ENCODE results near the gene PIAS3.

The PIAS3 gene

GRCh38 chr1:145849356-145850160 is 9.3 kb downstream of the PIAS3 start:
- ChIA-PET POLR2A (interaction anchor here (1.0 to 9.0 kb wide), 4 partner anchors 8 to 109 kb away, joined by 3 to 127 read pairs (median 3); partner anchors contain the start of genes LIX1L, PIAS3, POLR3C and RNF115), CTCF (interaction anchor here (0.6 to 8.6 kb wide), 10 partner anchors 10 to 162 kb away, joined by 3 to 190 read pairs (median 7); partner anchors contain the start of genes LIX1L and PIAS3)
- no peak overlapping the region for H3K27ac ChIP-seq (ENCODE audit: extremely low read depth, low read depth, low read length)
- H3K4me3 ChIP-seq (ENCODE audit: low read depth, low read length) = no peak overlapping the region
- no peaks in the 10 kb centered on the region for H3K9me3 ChIP-seq (ENCODE audit: control insufficient read depth, insufficient read depth, low read depth, low read length)
- peaks cover 24 to 70% of the 10 kb centered on the region in 2 experiments; a peak in 2 of 3 replicates for H3K36me3 ChIP-seq (ENCODE audit: control insufficient read depth in 2 of 2, insufficient read depth in 1 of 2, low read length in 2 of 2)
- TF ChIP-seq ZNF23 (tag by site-specific recombination; IDR thresholded peaks at IDR 0.05; ENCODE audit: borderline replicate concordance) (no peak), GLIS2 (tag by site-specific recombination; IDR thresholded peaks at IDR 0.05) (peak; percentile 53; the same call in 1 of the 2 replicates), CTCF (tag by site-specific recombination; IDR thresholded peaks at IDR 0.05) (peak; percentile 39; the same call in 1 of the 2 replicates), ZFHX2 (tag by site-specific recombination; conservative IDR thresholded peaks at IDR 0.05) (no peak), ZNF624 (tag by site-specific recombination; IDR thresholded peaks at IDR 0.05) (no peak), ZNF664 (tag by site-specific recombination; IDR thresholded peaks at IDR 0.05) (no peak)
- TF ChIP-seq, protein P1, sequence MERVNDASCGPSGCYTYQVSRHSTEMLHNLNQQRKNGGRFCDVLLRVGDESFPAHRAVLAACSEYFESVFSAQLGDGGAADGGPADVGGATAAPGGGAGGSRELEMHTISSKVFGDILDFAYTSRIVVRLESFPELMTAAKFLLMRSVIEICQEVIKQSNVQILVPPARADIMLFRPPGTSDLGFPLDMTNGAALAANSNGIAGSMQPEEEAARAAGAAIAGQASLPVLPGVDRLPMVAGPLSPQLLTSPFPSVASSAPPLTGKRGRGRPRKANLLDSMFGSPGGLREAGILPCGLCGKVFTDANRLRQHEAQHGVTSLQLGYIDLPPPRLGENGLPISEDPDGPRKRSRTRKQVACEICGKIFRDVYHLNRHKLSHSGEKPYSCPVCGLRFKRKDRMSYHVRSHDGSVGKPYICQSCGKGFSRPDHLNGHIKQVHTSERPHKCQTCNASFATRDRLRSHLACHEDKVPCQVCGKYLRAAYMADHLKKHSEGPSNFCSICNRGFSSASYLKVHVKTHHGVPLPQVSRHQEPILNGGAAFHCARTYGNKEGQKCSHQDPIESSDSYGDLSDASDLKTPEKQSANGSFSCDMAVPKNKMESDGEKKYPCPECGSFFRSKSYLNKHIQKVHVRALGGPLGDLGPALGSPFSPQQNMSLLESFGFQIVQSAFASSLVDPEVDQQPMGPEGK (tag by site-specific recombination; IDR thresholded peaks at IDR 0.05) = peak; percentile 43; the same call in 1 of the 2 replicates
- 0 out of 2 replicates have a peak, but pooled peaks cover 3% of the 10 kb centered on the region for H3K4me1 ChIP-seq (ENCODE audit: control insufficient read depth, insufficient read depth, low read length)

- no peak overlapping the region for H3K4me3 ChIP-seq (ENCODE audit: low read depth, low read length)
- no peak for TF ChIP-seq ZNF133 (tag by site-specific recombination; IDR thresholded peaks at IDR 0.05)
- no peak for TF ChIP-seq ZNF664 (tag by site-specific recombination; IDR thresholded peaks at IDR 0.05)
- no peak for TF ChIP-seq ZNF19 (tag by site-specific recombination; IDR thresholded peaks at IDR 0.05; ENCODE audit: low read depth)
- TF ChIP-seq RBAK (tag by site-specific recombination; IDR thresholded peaks at IDR 0.05) = no peak
- no peak for TF ChIP-seq KLF8 (tag by site-specific recombination; IDR thresholded peaks at IDR 0.05)
- no peak for TF ChIP-seq KLF1 (tag by site-specific recombination; IDR thresholded peaks at IDR 0.05)
- TF ChIP-seq BCL6B (tag by site-specific recombination; IDR thresholded peaks at IDR 0.05) = no peak
- TF ChIP-seq YY2 (tag by site-specific recombination; IDR thresholded peaks at IDR 0.05) = no peak
- TF ChIP-seq, protein P2, sequence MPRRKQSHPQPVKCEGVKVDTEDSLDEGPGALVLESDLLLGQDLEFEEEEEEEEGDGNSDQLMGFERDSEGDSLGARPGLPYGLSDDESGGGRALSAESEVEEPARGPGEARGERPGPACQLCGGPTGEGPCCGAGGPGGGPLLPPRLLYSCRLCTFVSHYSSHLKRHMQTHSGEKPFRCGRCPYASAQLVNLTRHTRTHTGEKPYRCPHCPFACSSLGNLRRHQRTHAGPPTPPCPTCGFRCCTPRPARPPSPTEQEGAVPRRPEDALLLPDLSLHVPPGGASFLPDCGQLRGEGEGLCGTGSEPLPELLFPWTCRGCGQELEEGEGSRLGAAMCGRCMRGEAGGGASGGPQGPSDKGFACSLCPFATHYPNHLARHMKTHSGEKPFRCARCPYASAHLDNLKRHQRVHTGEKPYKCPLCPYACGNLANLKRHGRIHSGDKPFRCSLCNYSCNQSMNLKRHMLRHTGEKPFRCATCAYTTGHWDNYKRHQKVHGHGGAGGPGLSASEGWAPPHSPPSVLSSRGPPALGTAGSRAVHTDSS (tag by site-specific recombination; IDR thresholded peaks at IDR 0.05) = no peak
- no peaks in the 10 kb centered on the region for H3K9me3 ChIP-seq (ENCODE audit: control insufficient read depth, insufficient read depth, low read depth, low read length)
- peaks cover 22 to 62% of the 10 kb centered on the region in 2 experiments; a peak in 2 of 3 replicates for H3K36me3 ChIP-seq (ENCODE audit: control insufficient read depth in 2 of 2, insufficient read depth in 1 of 2, low read length in 2 of 2)
- ChIA-PET CTCF (interaction anchor here (0.5 to 8.6 kb wide), 8 partner anchors 11 to 164 kb away, joined by 3 to 190 read pairs (median 48); partner anchors contain the start of genes ANKRD35, ITGA10, PIAS3 and POLR3C), POLR2A (interaction anchor here (9.0 kb wide), 1 partner anchor 10 kb away, joined by 127 read pairs; the partner anchor contains the start of gene PIAS3)
- 0 out of 2 replicates have a peak, but pooled peaks cover 3% of the 10 kb centered on the region for H3K4me1 ChIP-seq (ENCODE audit: control insufficient read depth, insufficient read depth, low read length)
- H3K27ac ChIP-seq (ENCODE audit: extremely low read depth, low read depth, low read length) = no peak overlapping the region
These were observed 11.1 kb downstream of the PIAS3 start for GRCh38 chr1:145847827-145848226.

Data from HEK293 (cell line).